Activated CD4-positive, alpha-beta T cell treated with anti-CD3 and anti-CD28 coated beads, Interleukin-2, Interleukin-4, amounts not matched to agents 100 ng/mL and 50 ng/mL, durations not matched to agents 16 hours and 8 hours (primary cell): ENCODE measurements around the gene LRRC3B.
"Not testable (repeated sequence)": the region's sequence is repeated elsewhere in the genome, so short reads cannot be mapped to it uniquely, and the experiment has no call there.

Experiments used
- DNase-seq: peaks from one replicate; pipeline ENCODE4 v3.0.0-alpha.2; 2020; ENCODE audit warnings: low spot score

The LRRC3B gene

GRCh38 chr3:26622621-26623418 is at the start of gene LRRC3B:
Gene LRRC3B (plus strand): TSS chr3:26622772. CDS start chr3:26709673, 86,901 bp downstream.
- no peak for DNase-seq

DNA sequence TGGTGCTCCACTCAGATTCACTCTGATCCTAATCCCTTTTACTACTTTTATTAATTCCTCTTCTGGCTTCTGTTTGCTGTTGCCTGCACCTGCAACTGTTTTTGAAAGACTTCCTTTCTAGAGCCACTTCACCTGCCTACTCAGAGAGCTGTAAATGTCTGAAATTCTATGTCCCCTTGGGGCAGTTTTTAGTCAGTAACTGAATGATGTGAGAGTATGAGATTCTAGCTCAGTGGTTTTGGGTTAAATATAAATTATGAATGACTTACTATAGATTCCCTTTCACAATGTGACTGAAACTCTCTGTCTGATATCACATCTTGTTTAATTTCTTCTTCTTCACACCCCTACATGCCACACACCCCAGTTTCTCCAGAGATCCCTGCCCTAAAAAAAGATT is 47.8 kb upstream of the LRRC3B start:
- no peak for DNase-seq

GRCh38 chr3:26579116-26579515 is 43.5 kb upstream of the LRRC3B start:
- DNase-seq: no peak

DNA sequence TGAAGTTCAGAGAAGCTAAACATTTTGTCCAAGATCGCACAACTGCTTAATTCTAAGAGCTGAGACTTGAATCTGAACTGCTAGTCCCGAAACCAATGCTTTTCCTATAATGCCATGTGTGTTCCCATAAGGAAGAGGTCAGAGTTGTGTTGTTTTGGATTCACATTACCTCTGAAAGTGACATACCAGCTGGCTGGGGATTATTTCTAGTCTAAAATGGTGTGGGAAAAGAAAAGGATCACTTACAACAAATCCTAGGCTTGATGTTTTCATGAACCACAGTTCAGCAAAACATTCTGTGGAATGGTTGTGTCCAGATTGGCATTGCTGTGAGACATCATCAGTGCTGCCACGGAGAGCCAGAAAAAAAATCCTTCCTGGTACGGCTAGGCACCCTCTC is 35.0 kb upstream of the LRRC3B start:
- no peak for DNase-seq

- DNase-seq: no peak
Measured at GRCh38 chr3:26588931-26589330, 33.6 kb upstream of the LRRC3B start.

DNA sequence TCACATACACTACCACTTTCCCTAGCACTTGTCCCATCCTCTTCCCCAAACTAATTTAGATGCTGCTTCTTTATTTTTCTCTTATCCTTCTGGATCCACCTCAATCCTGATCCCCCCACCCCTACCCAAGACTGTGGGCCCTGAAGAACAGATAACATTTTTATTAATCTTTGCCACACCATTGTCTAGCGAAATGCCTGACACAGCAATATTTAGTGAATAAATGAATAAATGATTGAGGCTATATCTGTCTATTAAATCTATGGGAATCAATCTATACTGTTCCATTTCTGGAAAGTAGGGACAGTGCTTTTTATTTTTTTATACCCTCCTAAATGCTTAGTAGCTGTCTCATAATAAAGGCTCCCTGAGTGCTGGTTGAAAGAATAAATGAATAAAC is 32.9 kb upstream of the LRRC3B start:
- no peak for DNase-seq

GRCh38 chr3:26590919-26591484 is 31.6 kb upstream of the LRRC3B start:
- no peak for DNase-seq

DNA sequence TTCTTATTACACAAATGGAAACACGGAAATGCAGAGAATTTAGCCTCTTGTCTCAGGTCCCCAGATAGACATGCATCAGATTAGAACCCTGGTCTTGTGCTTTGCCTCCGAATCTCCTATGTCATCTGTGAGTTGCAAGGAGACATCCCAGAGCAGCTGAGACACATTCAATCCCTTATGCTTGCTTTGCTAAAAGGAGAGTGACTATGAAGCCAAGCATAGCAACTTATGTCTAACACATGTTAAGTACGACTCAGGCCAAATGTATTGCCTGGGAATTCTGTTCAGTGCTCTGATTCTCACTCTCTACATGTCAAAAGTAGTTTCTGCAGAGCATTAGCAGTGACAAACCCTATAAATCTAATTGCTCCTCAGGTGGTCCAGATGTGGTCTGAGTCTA is 30.6 kb upstream of the LRRC3B start:
- no peak for DNase-seq

DNA sequence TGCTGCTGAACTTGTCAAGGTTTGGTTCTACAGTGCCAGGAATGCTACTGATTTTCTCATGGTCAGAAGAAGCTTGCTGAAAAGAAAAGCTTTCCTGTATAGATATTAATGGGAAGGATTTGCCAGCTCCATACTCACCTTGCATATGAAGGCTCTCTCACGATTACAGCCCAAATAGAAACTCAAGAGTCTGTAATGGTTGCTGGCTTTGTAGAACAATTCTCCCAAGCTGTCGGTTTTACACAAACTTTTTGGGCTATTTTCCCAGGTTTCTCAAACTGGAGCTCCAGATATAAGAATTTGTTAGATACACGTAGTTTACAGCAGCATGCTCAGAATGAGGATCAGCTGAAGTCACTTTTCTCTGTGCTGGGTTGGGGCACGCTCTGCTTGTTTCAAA is 30.1 kb upstream of the LRRC3B start:
- no peak for DNase-seq

DNA sequence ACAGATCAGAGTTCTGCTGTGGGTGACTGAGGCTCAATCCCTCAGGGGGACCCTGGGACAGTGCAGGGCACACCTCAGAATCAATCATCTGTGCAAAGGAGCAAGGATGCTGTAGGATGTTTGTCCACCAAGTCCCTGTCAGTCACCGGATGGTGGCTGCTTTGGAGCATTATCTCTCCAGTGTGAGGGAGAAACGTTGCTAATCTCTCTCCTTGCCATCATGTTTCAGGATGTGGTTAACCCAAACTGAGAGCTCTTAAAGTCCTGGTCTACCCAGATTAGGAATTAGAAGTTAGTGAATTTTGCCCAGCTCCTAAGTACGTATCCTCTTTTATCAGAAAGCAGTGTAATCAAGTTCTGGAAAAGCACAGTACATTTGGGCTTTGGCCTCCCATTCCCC is 26.2 kb upstream of the LRRC3B start:
- DNase-seq: no peak

DNA sequence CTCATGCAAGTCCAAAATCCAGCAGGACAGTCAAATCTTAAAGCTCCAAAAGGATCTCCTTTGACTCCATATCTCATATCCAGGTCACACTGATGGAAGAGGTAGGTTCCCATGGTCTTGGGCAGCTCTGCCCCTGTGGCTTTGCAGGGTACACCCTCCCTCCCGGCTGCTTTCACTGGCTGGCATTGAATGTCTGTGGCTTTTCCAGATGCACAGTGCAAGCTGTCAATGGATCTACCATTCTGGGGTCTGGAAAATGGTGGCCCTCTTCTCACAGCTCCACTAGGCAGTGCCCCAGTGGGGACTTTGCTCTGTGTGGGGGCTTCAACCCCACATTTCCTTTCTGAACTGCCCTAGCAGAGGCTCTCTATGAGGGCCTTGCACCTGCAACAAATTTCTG is 19.3 kb upstream of the LRRC3B start:
- DNase-seq: not testable (repeated sequence)

DNA sequence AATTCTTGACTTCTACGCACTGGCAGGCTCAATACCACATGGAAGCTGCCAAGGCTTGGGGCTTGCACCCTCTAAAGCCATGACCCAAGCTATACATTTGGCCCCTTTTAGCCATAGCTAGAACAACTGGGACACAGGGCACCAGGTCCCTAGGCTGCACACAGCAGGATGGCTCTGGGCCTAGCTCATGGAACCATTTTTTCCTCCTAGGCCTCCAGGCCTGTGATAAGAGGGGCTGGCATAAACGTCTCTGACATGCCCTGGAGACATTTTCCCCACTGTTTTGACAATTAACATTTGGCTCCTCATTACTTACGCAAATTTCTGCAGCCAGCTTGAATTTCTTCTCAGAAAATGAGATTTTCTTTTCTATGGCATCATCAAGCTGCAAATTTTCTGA is 18.8 kb upstream of the LRRC3B start:
- not testable (repeated sequence) for DNase-seq

GRCh38 chr3:26614006-26614685 is 8.4 kb upstream of the LRRC3B start:
- no peak for DNase-seq

- no peak for DNase-seq
Measured at GRCh38 chr3:26621176-26621575, 1.4 kb upstream of the LRRC3B start.

DNA sequence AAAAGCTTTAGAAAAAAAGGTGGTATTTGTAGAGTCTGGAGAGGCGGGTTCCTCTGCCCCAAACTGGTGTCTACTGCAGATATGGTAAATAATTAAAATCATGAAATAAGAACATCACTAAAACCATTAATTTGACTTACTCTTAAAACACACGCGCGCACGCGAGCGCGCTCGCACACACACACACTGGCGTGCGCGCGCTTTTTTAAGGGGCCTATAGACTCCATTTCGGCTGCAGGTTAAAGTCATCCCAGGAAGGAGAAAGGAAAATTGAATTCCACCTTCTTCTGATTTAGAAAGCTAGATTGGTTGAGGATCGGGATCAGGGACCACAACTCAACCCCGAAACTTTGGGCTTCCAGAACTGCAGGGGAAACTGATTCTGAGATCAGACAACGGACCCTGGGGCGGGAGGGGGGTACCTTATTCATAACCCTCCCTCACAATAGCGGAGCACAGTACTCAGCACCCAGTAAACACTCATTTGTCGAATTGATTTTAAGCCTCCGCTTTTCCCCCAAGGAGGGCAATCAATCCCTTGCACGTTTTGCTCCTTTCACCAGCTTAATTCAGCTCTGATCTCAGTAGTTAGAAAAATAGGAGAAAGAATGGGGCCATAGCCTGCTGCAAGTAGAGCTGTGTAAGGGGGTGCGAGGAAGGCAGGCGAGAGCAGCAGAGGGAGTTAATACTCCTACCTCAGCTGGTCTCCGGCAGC is 509 bp upstream of the LRRC3B start:
- DNase-seq: no peak

- DNase-seq: no peak
Measured at GRCh38 chr3:26623419-26624208, 1.0 kb downstream of the LRRC3B start.

- DNase-seq: no peak
Measured at GRCh38 chr3:26624209-26624765, 1.7 kb downstream of the LRRC3B start.

- no peak for DNase-seq
Measured at GRCh38 chr3:26625187-26625586, 2.6 kb downstream of the LRRC3B start.

- DNase-seq: no peak
Measured at GRCh38 chr3:26627080-26627479, 4.5 kb downstream of the LRRC3B start.

GRCh38 chr3:26628915-26629314 is 6.3 kb downstream of the LRRC3B start:
- no peak for DNase-seq

DNA sequence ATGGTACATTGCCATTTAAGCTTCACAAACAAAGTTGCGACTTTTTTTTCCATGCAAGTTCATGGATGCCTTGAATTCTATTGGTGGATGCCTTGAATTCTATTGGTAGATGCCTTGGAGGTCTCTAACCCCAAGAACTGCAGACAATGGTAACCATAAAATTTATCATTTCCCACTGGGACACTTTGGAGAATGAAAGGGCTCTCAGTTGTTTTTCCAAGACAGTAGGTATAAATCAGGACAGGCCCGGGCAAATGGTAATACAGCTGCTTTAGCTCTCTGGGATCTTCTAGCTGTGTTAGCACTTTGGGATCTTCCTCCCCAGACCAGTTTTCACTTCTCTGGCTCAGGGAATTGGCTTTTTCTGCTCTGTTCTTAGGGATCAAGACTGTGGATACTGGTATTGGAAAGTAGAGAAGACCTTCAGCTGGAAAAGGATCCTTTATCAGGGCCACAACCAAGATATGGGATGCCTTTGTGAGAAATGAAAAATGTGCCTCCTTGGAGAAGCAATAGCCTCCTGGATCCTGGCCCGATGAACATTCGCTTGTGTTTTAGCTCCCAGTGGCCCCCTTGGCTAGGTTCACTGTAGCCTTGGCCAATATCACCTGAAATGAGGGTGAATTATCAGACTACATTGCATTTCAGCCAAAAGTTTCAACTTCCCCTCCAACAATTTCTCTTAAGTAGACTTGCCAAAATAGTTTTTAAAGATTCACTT is 8.3 kb downstream of the LRRC3B start:
- no peak for DNase-seq
